K562 (cell line): Measurements from ENCODE around the gene PRSS50. TPM values are rescaled to one million over a fixed set of nuclear protein-coding genes. Genes with fewer than 3 reads are reported as not detected.
"Not testable (repeated sequence)": the region's sequence is repeated elsewhere in the genome, so short reads cannot be mapped to it uniquely, and the experiment has no call there.

Source experiments
- ATAC-seq: fragments of 200-7000 bp; cut with Tn5 transposase; 3 replicates; pipeline ENCODE4 v1.9.1; 2020; ENCODE audit warnings: moderate library complexity
- BruUV-seq: library from RNA; stranded (reverse); fragments of 400-500 nt; replicated peaks from 2 replicates; lab custom pipeline; 2021; lab: Mats Ljungman, UMichigan
- CTCF ChIA-PET: fragments of 300-600 bp; formaldehyde crosslinking; extraction: SDS; loops from one replicate; lab custom pipeline; 2021; ENCODE audit warnings: low intra/inter-chr PET ratio; lab: Yijun Ruan, JAX
- POLR2A ChIA-PET: fragments of 300-600, 350-650 bp; sonication (Branson Sonifier 250); formaldehyde crosslinking; extraction: SDS; loops from one replicate; lab custom pipeline; 2021; ENCODE audit warnings: antibody characterized with exemption, inconsistent platforms; lab: Yijun Ruan, JAX
- DNase-seq, 4 experiments: peaks; one replicate each; pipeline versions ENCODE4 v3.0.0 to v3.0.0-alpha.2; 2011 to 2018; ENCODE audit warnings: low spot score in 3 of 4, mixed read lengths in 3 of 4; ENCODE audit errors: extremely low read depth in 1 of 4
- FAIRE-seq: peaks from 2 replicates; lab custom pipeline; 2011; peaks lifted over from hg19 to GRCh38; lab: Jason Lieb, UNC
- H2AFZ ChIP-seq: 2 replicates; pipeline ENCODE4 v1.6.0; 2011; ENCODE audit warnings: low read depth, low read length, control low read depth, inconsistent platforms
- H3K27ac ChIP-seq: fragments of 200-600 bp; 3 replicates; pipeline ENCODE4 v1.8.0; 2011; ENCODE audit warnings: low read depth, mild to moderate bottlenecking, control low read depth, inconsistent platforms, low read length, moderate library complexity, mixed read lengths; ENCODE audit errors: extremely low read depth
- H3K27me3 ChIP-seq, 2 experiments: fragments of 300-600 bp in 1 of 2; 2 replicates in 1 of 2; 3 replicates in 1 of 2; pipeline versions ENCODE4 v1.6.0 to v1.8.0; 2011; ENCODE audit warnings: inconsistent platforms in 2 of 2, low read length in 2 of 2, mild to moderate bottlenecking in 1 of 2, mixed read lengths in 1 of 2, moderate library complexity in 1 of 2; ENCODE audit not compliant: control insufficient read depth in 2 of 2, insufficient read depth in 2 of 2
- H3K36me3 ChIP-seq: fragments of 300-600 bp; 3 replicates; pipeline ENCODE4 v1.8.0; 2011; ENCODE audit warnings: mild to moderate bottlenecking, low read length, inconsistent platforms; ENCODE audit not compliant: control insufficient read depth, insufficient read depth
- H3K4me1 ChIP-seq, 2 experiments: fragments of 200-600 bp in 1 of 2; replicated peaks in 1 of 2; 2 replicates in 1 of 2; 3 replicates in 1 of 2; pipeline versions ENCODE4 v1.5.1 to v1.8.0; 2011; ENCODE audit warnings: inconsistent platforms in 2 of 2, low read length in 2 of 2, mild to moderate bottlenecking in 1 of 2, mixed read lengths in 1 of 2, moderate library complexity in 1 of 2; ENCODE audit not compliant: control insufficient read depth in 2 of 2, insufficient read depth in 2 of 2
- H3K4me2 ChIP-seq: 2 replicates; pipeline ENCODE4 v1.6.1; 2011; ENCODE audit warnings: low read length, control low read depth, inconsistent platforms, mixed read lengths; ENCODE audit not compliant: insufficient read depth
- H3K4me3 ChIP-seq: fragments of 200-600 bp; sonication (generic), shearing (Covaris generic); 2 replicates; pipeline ENCODE4 v1.5.1; 2016; ENCODE audit warnings: control low read depth, inconsistent platforms
- H3K79me2 ChIP-seq: fragments of 200-600 bp; 3 replicates; pipeline ENCODE4 v1.8.0; 2011; ENCODE audit warnings: low read length, inconsistent platforms; ENCODE audit not compliant: control insufficient read depth, insufficient read depth
- H3K9ac ChIP-seq, 2 experiments: 2 replicates each; pipeline versions ENCODE4 v1.6.0 to v1.6.1; 2011; ENCODE audit warnings: low read depth in 2 of 2, low read length in 2 of 2, control low read depth in 1 of 2, inconsistent platforms in 1 of 2, mild to moderate bottlenecking in 1 of 2, mixed read lengths in 1 of 2; ENCODE audit not compliant: insufficient read depth in 1 of 2
- H3K9me1 ChIP-seq: one replicate; pipeline ENCODE4 v1.6.0; 2011; ENCODE audit warnings: inconsistent platforms, mild to moderate bottlenecking, low read length, moderate library complexity; ENCODE audit not compliant: control insufficient read depth, insufficient read depth
- H3K9me3 ChIP-seq: replicated peaks from 2 replicates; pipeline ENCODE4 v1.5.1; 2011; ENCODE audit warnings: low read depth, low read length, inconsistent platforms; ENCODE audit not compliant: control insufficient read depth, insufficient read depth
- H4K20me1 ChIP-seq: replicated peaks from 2 replicates; pipeline ENCODE4 v1.6.1; 2011; ENCODE audit warnings: low read length, inconsistent platforms, mixed read lengths; ENCODE audit not compliant: control insufficient read depth, insufficient read depth
- MYC ChIP-seq, 2 experiments: fragments of 250-450 bp in 1 of 2; sonication (Bioruptor Pico) in 1 of 2; IDR thresholded peaks; 2 replicates each; pipeline versions ENCODE4 v1.5.1 to v1.6.1; 2012 to 2021; ENCODE audit warnings: low read depth in 2 of 2, borderline replicate concordance in 1 of 2, improper control_type of control experiment in 1 of 2, low read length in 1 of 2, mild to moderate bottlenecking in 1 of 2, moderate library complexity in 1 of 2
- POLR2G ChIP-seq: fragments of 200-400 bp; formaldehyde crosslinking; IDR thresholded peaks from 2 replicates; pipeline ENCODE4 v1.6.1; 2017; ENCODE audit warnings: low read depth, mild to moderate bottlenecking, antibody characterized with exemption, low read length, moderate library complexity
- RB1 ChIP-seq: fragments of 450-650 bp; IDR thresholded peaks from 2 replicates; pipeline ENCODE4 v1.6.1; 2017; ENCODE audit warnings: low read depth, mild to moderate bottlenecking
- RBFOX2 ChIP-seq: fragments of 200-400 bp; formaldehyde crosslinking; IDR thresholded peaks from 2 replicates; pipeline ENCODE4 v1.6.1; 2017; ENCODE audit warnings: low read depth, mild to moderate bottlenecking, low read length, moderate library complexity
- RNF2 ChIP-seq: sonication (generic); IDR thresholded peaks from 2 replicates; pipeline ENCODE4 v1.6.1; 2016
- SMAD4 ChIP-seq: fragments of 250-450 bp; sonication (Bioruptor Pico); conservative IDR thresholded peaks from 2 replicates; pipeline ENCODE4 v1.8.0; 2021; ENCODE audit warnings: inconsistent platforms, mild to moderate bottlenecking, moderate library complexity
- TEAD1 ChIP-seq, 2 experiments: fragments of 450-650 bp in 1 of 2; sonication (generic) in 1 of 2; formaldehyde crosslinking; IDR thresholded peaks; 2 replicates each; pipeline versions ENCODE4 v1.4.0 to v1.8.0; 2020 to 2022; ENCODE audit warnings: mild to moderate bottlenecking in 2 of 2, missing genetic modification reagents in 1 of 2
- ZNF232 ChIP-seq: sonication (generic); formaldehyde crosslinking; IDR thresholded peaks from 2 replicates; pipeline ENCODE4 v1.8.0; 2022; ENCODE audit warnings: mild to moderate bottlenecking, missing genetic modification reagents
- WGBS: fragments of 100-300 bp; shearing (Covaris generic); methylation state at CpG from one replicate; pipeline ENCODE4 v1.1.6; 2016; ENCODE audit warnings: low coverage, mixed read lengths; ENCODE audit not compliant: insufficient coverage; ENCODE audit errors: missing lambda C conversion rate; 5-methylcytosine and 5-hydroxymethylcytosine counted together
- in situ Hi-C: fragments of 300-500 bp; cut with MboI; formaldehyde crosslinking; loops from 4 replicates; pipeline ENCODE4 v1.15.0; 2018; ENCODE audit warnings: inconsistent platforms, mixed read lengths
- intact Hi-C: fragments of 100-400 bp; cut with micrococcal nuclease; formaldehyde crosslinking; loops from 2 replicates; pipeline ENCODE4 v1.14.2; 2022
- polyA plus RNA-seq, 8 experiments: library from polyadenylated mRNA; depleted of rRNA in 4 of 8; stranded (reverse) in 5 of 8; unstranded in 3 of 8; fragments of >200 nt; fragmentation: Nextera tagmentation in 2 of 8; fragmentation: Illumina TruSeq in 1 of 8; extraction: Ambion mirVana in 2 of 8; extraction: Trizol in 1 of 8; gene quantifications; 2 replicates each; pipeline versions ENCODE4 v1.2.1 to v1.2.3, GENCODE V29; 2011 to 2014; ENCODE audit warnings: inconsistent platforms in 1 of 8, missing spikeins in 1 of 8
- total RNA-seq, 7 experiments: library from RNA; depleted of rRNA in 6 of 7; stranded (reverse); fragments of >200 nt in 6 of 7; fragmentation: Illumina TruSeq in 2 of 7; extraction: Trizol in 2 of 7; gene quantifications; 2 replicates each; pipeline versions ENCODE4 v1.2.1 to v1.2.3, GENCODE V29; 2011 to 2021; ENCODE audit warnings: low replicate concordance in 1 of 7
- TF ChIP-seq, protein P1 (sequence below): sonication (generic); formaldehyde crosslinking; IDR thresholded peaks from 2 replicates; pipeline ENCODE4 v1.8.0; 2022; ENCODE audit warnings: mild to moderate bottlenecking, missing genetic modification reagents
- TF ChIP-seq, protein P2 (sequence below): sonication (generic); formaldehyde crosslinking; IDR thresholded peaks from 2 replicates; pipeline ENCODE4 v1.8.1; 2023; ENCODE audit warnings: mild to moderate bottlenecking, missing genetic modification reagents

PRSS50 gene
- total and polyA plus RNA-seq, 9 of the 15 experiments (the other 6 are each of a cell fraction or from before 2014, with no cell fraction given), result 0.01 TPM; not detected in 8

DNA sequence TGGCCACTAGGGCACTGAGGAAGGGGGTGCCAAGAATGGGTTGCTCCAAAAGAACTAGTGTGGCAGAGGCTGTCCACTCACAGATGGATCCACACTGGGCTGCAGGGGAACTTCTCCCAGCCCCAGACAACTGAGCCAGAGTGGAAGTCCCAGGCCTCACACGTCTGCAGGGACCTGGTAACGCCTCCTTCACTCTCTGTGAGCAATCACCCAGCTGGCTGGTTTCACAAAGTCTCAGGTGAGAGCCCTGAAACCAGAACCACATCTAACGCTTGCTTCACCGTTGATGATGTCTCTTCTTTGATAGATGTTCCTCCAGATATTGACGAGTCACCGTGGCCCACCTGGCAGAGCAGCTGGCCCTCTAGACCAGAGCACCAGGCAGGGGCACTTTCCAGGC lies 35.5 kb upstream of the PRSS50 start:
- WGBS, result 0% methylated on average over 6 of the region's 6 CpGs

DNA sequence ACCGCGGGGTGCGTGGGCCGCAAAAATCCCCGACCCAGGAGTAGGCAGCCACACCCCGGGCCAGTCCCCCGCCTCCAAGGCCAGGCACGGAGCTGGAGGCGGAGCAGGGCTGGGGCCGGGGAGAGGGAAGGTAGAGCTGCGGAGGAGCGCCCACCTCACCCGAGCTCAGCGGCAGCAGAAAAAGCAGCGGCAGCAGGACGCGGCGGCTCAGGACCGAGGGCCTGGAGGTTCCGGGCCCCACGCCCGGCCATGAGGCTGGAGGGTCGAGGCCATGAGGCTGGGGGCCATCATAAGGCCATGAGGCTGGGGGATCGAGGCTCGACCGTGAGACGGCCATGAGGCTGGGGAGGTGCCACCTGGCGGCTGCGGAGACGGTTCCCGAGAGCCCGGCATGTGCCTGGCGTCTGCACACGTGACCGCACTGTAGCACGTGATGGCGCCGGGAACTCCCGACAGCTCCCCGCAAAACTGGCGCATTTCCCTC lies 32.9 kb upstream of the PRSS50 start:
- 10% methylated on average over 39 of the region's 41 CpGs for WGBS
- no TSS peak for BruUV-seq
- H3K4me3 ChIP-seq, result no peak overlapping the region
- ChIA-PET CTCF (no interaction called here), POLR2A (interaction anchor here (0.6 kb wide), 1 partner anchor 33 kb away, joined by 3 read pairs; the partner anchor contains the start of gene PRSS50)
- H3K4me2 ChIP-seq, result peak overlapping the region; percentile 48
- no peak overlapping the region for H3K27ac ChIP-seq
- H3K27me3 ChIP-seq, result peaks cover 30 to 62% of the 10 kb centered on the region in 2 experiments
- H3K9ac ChIP-seq, result peak overlapping the region in 1 of 2 experiments; percentile 66; a peak in 2 of 4 replicates
- no peaks in the 10 kb centered on the region for H3K36me3 ChIP-seq
- peaks cover 3 to 11% of the 10 kb centered on the region in 2 experiments; a peak in 3 of 5 replicates for H3K4me1 ChIP-seq
- peak; percentile 71 for ATAC-seq
- no peaks in the 10 kb centered on the region for H4K20me1 ChIP-seq
- no peak for FAIRE-seq
- no peaks in the 10 kb centered on the region for H3K79me2 ChIP-seq
- intact Hi-C loops (no loop called here), in situ Hi-C loops (no loop called here)
- H3K9me3 ChIP-seq, result no peaks in the 10 kb centered on the region
- DNase-seq, result peak; percentile 30 to 72 (median 58)
- H2AFZ ChIP-seq, result peak overlapping the region; percentile 76
- H3K9me1 ChIP-seq, result no peaks in the 10 kb centered on the region
- 0 out of 4 replicates have a peak, but pooled peaks of 1 of the 2 experiments have one; percentile 32 for TF ChIP-seq TEAD1 (CRISPR knock-in tag; IDR thresholded peaks at IDR 0.05)
- TF ChIP-seq POLR2G, result 0 out of 2 replicates have a peak, but pooled peaks have one; percentile 36
- peak; percentile 78 for TF ChIP-seq MYC (IDR thresholded peaks at IDR 0.05; ENCODE audit: low read depth, low read length)
- TF ChIP-seq MYC (CRISPR knock-in tag; IDR thresholded peaks at IDR 0.05; ENCODE audit: borderline replicate concordance, low read depth), result peak; percentile 50; the same call in 1 of the 2 replicates
- TF ChIP-seq RB1, result no peak
- TF ChIP-seq, protein P1, sequence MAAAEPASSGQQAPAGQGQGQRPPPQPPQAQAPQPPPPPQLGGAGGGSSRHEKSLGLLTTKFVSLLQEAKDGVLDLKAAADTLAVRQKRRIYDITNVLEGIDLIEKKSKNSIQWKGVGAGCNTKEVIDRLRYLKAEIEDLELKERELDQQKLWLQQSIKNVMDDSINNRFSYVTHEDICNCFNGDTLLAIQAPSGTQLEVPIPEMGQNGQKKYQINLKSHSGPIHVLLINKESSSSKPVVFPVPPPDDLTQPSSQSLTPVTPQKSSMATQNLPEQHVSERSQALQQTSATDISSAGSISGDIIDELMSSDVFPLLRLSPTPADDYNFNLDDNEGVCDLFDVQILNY (CRISPR knock-in tag), result peak; percentile 79; the same call in 1 of the 2 replicates
- 0 out of 2 replicates have a peak, but pooled peaks have one; percentile 30 for TF ChIP-seq RBFOX2
- TF ChIP-seq, protein P2, sequence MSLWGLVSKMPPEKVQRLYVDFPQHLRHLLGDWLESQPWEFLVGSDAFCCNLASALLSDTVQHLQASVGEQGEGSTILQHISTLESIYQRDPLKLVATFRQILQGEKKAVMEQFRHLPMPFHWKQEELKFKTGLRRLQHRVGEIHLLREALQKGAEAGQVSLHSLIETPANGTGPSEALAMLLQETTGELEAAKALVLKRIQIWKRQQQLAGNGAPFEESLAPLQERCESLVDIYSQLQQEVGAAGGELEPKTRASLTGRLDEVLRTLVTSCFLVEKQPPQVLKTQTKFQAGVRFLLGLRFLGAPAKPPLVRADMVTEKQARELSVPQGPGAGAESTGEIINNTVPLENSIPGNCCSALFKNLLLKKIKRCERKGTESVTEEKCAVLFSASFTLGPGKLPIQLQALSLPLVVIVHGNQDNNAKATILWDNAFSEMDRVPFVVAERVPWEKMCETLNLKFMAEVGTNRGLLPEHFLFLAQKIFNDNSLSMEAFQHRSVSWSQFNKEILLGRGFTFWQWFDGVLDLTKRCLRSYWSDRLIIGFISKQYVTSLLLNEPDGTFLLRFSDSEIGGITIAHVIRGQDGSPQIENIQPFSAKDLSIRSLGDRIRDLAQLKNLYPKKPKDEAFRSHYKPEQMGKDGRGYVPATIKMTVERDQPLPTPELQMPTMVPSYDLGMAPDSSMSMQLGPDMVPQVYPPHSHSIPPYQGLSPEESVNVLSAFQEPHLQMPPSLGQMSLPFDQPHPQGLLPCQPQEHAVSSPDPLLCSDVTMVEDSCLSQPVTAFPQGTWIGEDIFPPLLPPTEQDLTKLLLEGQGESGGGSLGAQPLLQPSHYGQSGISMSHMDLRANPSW (CRISPR knock-in tag), result no peak
- peak; percentile 66; the same call in 1 of the 2 replicates for TF ChIP-seq ZNF232
- TF ChIP-seq SMAD4 (CRISPR knock-in tag), result peak; percentile 43; the same call in 1 of the 2 replicates
- TF ChIP-seq RNF2, result 0 out of 2 replicates have a peak, but pooled peaks have one; percentile 37

More for the DNA sequence above, 35.5 kb upstream of the PRSS50 start:
- FAIRE-seq, CTCF ChIA-PET, DNase-seq, H3K9me1 ChIP-seq, BruUV-seq, intact Hi-C loops, H3K36me3 ChIP-seq, H3K9me3 ChIP-seq, H3K4me3 ChIP-seq, H3K27ac ChIP-seq, H3K4me2 ChIP-seq, H3K79me2 ChIP-seq, H2AFZ ChIP-seq, H4K20me1 ChIP-seq, in situ Hi-C loops, ATAC-seq, H3K9ac ChIP-seq: not testable (repeated sequence)
- peaks cover 38 to 80% of the 10 kb centered on the region in 2 experiments for H3K27me3 ChIP-seq
- peaks cover 3 to 25% of the 10 kb centered on the region in 2 experiments; a peak in 3 of 5 replicates for H3K4me1 ChIP-seq
- POLR2A ChIA-PET, result interaction anchor here (0.8 kb wide), 1 partner anchor 58 kb away, joined by 3 read pairs; no protein-coding TSS in a partner anchor
